K562 (cell line): ENCODE data around the gene TMEM141. TPM values are rescaled to one million over a fixed set of nuclear protein-coding genes. Genes with fewer than 3 reads are reported as not detected.

Experiments
- ADNP ChIP-seq: fragments of 200-800 bp; sonication (Bioruptor generic); IDR thresholded peaks from 2 replicates; pipeline ENCODE4 v1.6.1; 2016; ENCODE audit warnings: missing genetic modification characterization, missing compliant biosample characterization
- GABPB1 ChIP-seq: sonication (generic); formaldehyde crosslinking; IDR thresholded peaks from 2 replicates; pipeline ENCODE4 v1.8.0; 2022; ENCODE audit warnings: mild to moderate bottlenecking, missing genetic modification reagents
- GTF2E2 ChIP-seq: fragments of 200-800 bp; sonication (Bioruptor generic); IDR thresholded peaks from 2 replicates; pipeline ENCODE4 v1.6.1; 2016; ENCODE audit warnings: missing genetic modification characterization, missing compliant biosample characterization
- ILF3 ChIP-seq: fragments of 450-650 bp; IDR thresholded peaks from 2 replicates; pipeline ENCODE4 v1.6.1; 2018; ENCODE audit warnings: antibody characterized with exemption, mild to moderate bottlenecking, moderate library complexity, borderline replicate concordance
- KAT7 ChIP-seq: sonication (generic); formaldehyde crosslinking; IDR thresholded peaks from 2 replicates; pipeline ENCODE4 v1.8.0; 2022; ENCODE audit warnings: missing genetic modification reagents, mild to moderate bottlenecking, borderline replicate concordance
- MBD2 ChIP-seq: sonication (generic); IDR thresholded peaks from 2 replicates; pipeline ENCODE4 v1.6.1; 2016; ENCODE audit warnings: low read depth, borderline replicate concordance
- NFE2L1 ChIP-seq: fragments of 450-650 bp; IDR thresholded peaks from 2 replicates; pipeline ENCODE4 v1.6.1; 2016; ENCODE audit warnings: missing genetic modification characterization, low read depth, mild to moderate bottlenecking, missing compliant biosample characterization, moderate library complexity, borderline replicate concordance
- PHB ChIP-seq: fragments of 250-450 bp; sonication (Bioruptor Pico); IDR thresholded peaks from 2 replicates; pipeline ENCODE4 v1.5.0; 2021
- RBM25 ChIP-seq: fragments of 200-400 bp; formaldehyde crosslinking; IDR thresholded peaks from 2 replicates; pipeline ENCODE4 v1.6.1; 2018; ENCODE audit warnings: low read length, low read depth, moderate library complexity; ENCODE audit not compliant: severe bottlenecking
- RFX7 ChIP-seq: fragments of 250-450 bp; sonication (Bioruptor Pico); IDR thresholded peaks from 2 replicates; pipeline ENCODE4 v1.5.1; 2021; ENCODE audit warnings: mild to moderate bottlenecking
- SETDB1 ChIP-seq: IDR thresholded peaks from one replicate; pipeline ENCODE4 v1.6.1; 2012; ENCODE audit warnings: low read length, control low read depth, inconsistent platforms
- SMAD1 ChIP-seq: fragments of 150-350 bp; IDR thresholded peaks from 2 replicates; pipeline ENCODE4 v1.6.1; 2014; ENCODE audit warnings: low read length, low read depth; ENCODE audit not compliant: partially characterized antibody
- ZFP1 ChIP-seq: fragments of 450-650 bp; formaldehyde crosslinking; IDR thresholded peaks from 2 replicates; pipeline ENCODE4 v1.4.0; 2020; ENCODE audit warnings: mild to moderate bottlenecking, mixed read lengths
- ZNF184 ChIP-seq: sonication (generic); formaldehyde crosslinking; IDR thresholded peaks from 2 replicates; pipeline ENCODE4 v1.5.0; 2020; ENCODE audit warnings: missing genetic modification reagents
- ZNF217 ChIP-seq: sonication (generic); formaldehyde crosslinking; IDR thresholded peaks from 2 replicates; pipeline ENCODE4 v1.8.0; 2022; ENCODE audit warnings: mild to moderate bottlenecking, missing genetic modification reagents
- ZNF79 ChIP-seq: fragments of 250-450 bp; sonication (Bioruptor Pico); IDR thresholded peaks from 2 replicates; pipeline ENCODE4 v1.4.0; 2020; ENCODE audit warnings: low read depth, mild to moderate bottlenecking, moderate library complexity
- polyA plus RNA-seq, 8 experiments: library from polyadenylated mRNA; depleted of rRNA in 4 of 8; stranded (reverse) in 5 of 8; unstranded in 3 of 8; fragments of >200 nt; fragmentation: Nextera tagmentation in 2 of 8; fragmentation: Illumina TruSeq in 1 of 8; extraction: Ambion mirVana in 2 of 8; extraction: Trizol in 1 of 8; gene quantifications; 2 replicates each; pipeline versions ENCODE4 v1.2.1 to v1.2.3, GENCODE V29; 2011 to 2014; ENCODE audit warnings: inconsistent platforms in 1 of 8, missing spikeins in 1 of 8
- total RNA-seq, 7 experiments: library from RNA; depleted of rRNA in 6 of 7; stranded (reverse); fragments of >200 nt in 6 of 7; fragmentation: Illumina TruSeq in 2 of 7; extraction: Trizol in 2 of 7; gene quantifications; 2 replicates each; pipeline versions ENCODE4 v1.2.1 to v1.2.3, GENCODE V29; 2011 to 2021; ENCODE audit warnings: low replicate concordance in 1 of 7
- TF ChIP-seq, protein P1 (sequence below), 3 experiments: fragments of 200-800 bp in 1 of 3; sonication (Bioruptor generic) in 1 of 3; sonication (generic) in 1 of 3; formaldehyde crosslinking in 1 of 3; IDR thresholded peaks; 2 replicates each; pipeline versions ENCODE4 v1.6.1 to v1.8.0; 2016 to 2022; ENCODE audit warnings: mild to moderate bottlenecking in 2 of 3, missing compliant biosample characterization in 2 of 3, missing genetic modification characterization in 2 of 3, missing genetic modification reagents in 1 of 3
- TF ChIP-seq, protein P2 (sequence below): fragments of 250-450 bp; sonication (Bioruptor Pico); IDR thresholded peaks from 2 replicates; pipeline ENCODE4 v1.5.0; 2022; ENCODE audit warnings: mild to moderate bottlenecking
- TF ChIP-seq, protein P3 (sequence below): sonication (generic); formaldehyde crosslinking; IDR thresholded peaks from 2 replicates; pipeline ENCODE4 v1.8.0; 2022; ENCODE audit warnings: missing genetic modification reagents, mild to moderate bottlenecking, borderline replicate concordance
- TF ChIP-seq, protein P4 (sequence below): fragments of 250-450 bp; sonication (Bioruptor Pico); IDR thresholded peaks from 2 replicates; pipeline ENCODE4 v1.8.0; 2022; ENCODE audit warnings: inconsistent platforms, mild to moderate bottlenecking, moderate library complexity, borderline replicate concordance
- TF ChIP-seq, protein P5 (sequence below): fragments of 450-650 bp; formaldehyde crosslinking; IDR thresholded peaks from 2 replicates; pipeline ENCODE4 v1.4.0; 2020; ENCODE audit warnings: mild to moderate bottlenecking

Gene TMEM141
- total and polyA plus RNA-seq, 9 of the 15 experiments (the other 6 are each of a cell fraction or from before 2014, with no cell fraction given): 21.5 to 123 (median 74.8) TPM

DNA sequence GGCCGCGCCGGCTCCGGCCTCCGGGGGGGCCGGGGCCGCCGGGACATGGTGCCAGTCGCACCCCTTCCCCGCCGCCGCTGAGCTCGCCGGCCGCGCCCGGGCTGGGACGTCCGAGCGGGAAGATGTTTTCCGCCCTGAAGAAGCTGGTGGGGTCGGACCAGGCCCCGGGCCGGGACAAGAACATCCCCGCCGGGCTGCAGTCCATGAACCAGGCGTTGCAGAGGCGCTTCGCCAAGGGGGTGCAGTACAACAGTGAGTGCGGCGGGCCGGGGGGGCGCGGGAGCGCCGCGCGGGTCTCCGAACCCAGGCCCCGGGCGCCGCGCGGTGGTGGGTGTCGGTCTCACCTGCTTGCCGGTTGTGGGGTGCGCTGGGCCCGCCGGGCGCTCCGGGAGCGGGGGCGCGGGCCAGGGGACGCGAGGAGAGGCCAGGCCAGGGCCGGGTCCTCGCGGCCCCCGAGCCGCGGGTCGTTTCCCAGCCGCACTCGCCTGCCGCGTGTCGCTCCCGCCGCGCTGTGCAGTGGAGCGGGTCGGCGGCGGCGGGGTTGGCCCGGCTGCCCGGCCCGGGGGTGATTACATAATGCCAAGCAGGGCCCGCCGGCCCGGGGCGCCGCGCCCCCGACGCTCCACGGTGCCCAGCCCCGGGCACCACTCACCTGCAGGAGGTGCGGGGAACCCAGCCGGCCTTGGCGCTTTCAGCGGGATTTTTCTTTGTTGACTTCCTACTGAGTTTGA is 17.1 kb downstream of the TMEM141 start (continued):
- TF ChIP-seq RFX7: no peak
- no peak for TF ChIP-seq KAT7 (CRISPR knock-in tag)
- TF ChIP-seq, protein P1, sequence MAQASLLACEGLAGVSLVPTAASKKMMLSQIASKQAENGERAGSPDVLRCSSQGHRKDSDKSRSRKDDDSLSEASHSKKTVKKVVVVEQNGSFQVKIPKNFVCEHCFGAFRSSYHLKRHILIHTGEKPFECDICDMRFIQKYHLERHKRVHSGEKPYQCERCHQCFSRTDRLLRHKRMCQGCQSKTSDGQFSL (CRISPR knock-in tag; IDR thresholded peaks at IDR 0.05): peak; percentile 65; the same call in 1 of the 2 replicates
- TF ChIP-seq, protein P1 (tag; IDR thresholded peaks at IDR 0.05): no peak
- TF ChIP-seq ZNF184 (CRISPR knock-in tag): no peak
- no peak for TF ChIP-seq ADNP (tag)
- TF ChIP-seq MBD2: no peak
- TF ChIP-seq PHB (CRISPR knock-in tag): no peak
- TF ChIP-seq ZFP1 (CRISPR knock-in tag): no peak
- no peak for TF ChIP-seq GABPB1
- TF ChIP-seq, protein P2, sequence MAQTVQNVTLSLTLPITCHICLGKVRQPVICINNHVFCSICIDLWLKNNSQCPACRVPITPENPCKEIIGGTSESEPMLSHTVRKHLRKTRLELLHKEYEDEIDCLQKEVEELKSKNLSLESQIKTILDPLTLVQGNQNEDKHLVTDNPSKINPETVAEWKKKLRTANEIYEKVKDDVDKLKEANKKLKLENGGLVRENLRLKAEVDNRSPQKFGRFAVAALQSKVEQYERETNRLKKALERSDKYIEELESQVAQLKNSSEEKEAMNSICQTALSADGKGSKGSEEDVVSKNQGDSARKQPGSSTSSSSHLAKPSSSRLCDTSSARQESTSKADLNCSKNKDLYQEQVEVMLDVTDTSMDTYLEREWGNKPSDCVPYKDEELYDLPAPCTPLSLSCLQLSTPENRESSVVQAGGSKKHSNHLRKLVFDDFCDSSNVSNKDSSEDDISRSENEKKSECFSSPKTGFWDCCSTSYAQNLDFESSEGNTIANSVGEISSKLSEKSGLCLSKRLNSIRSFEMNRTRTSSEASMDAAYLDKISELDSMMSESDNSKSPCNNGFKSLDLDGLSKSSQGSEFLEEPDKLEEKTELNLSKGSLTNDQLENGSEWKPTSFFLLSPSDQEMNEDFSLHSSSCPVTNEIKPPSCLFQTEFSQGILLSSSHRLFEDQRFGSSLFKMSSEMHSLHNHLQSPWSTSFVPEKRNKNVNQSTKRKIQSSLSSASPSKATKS (CRISPR knock-in tag): no peak
- TF ChIP-seq, protein P3, sequence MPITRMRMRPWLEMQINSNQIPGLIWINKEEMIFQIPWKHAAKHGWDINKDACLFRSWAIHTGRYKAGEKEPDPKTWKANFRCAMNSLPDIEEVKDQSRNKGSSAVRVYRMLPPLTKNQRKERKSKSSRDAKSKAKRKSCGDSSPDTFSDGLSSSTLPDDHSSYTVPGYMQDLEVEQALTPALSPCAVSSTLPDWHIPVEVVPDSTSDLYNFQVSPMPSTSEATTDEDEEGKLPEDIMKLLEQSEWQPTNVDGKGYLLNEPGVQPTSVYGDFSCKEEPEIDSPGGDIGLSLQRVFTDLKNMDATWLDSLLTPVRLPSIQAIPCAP (CRISPR knock-in tag): no peak
- no peak for TF ChIP-seq ZNF217 (CRISPR knock-in tag)
- TF ChIP-seq SMAD1: no peak
- TF ChIP-seq GTF2E2 (tag): 0 out of 2 replicates have a peak, but pooled peaks have one; percentile 8
- TF ChIP-seq NFE2L1: no peak
- no peak for TF ChIP-seq ILF3
- no peak for TF ChIP-seq SETDB1
- no peak for TF ChIP-seq RBM25
- TF ChIP-seq, protein P4, sequence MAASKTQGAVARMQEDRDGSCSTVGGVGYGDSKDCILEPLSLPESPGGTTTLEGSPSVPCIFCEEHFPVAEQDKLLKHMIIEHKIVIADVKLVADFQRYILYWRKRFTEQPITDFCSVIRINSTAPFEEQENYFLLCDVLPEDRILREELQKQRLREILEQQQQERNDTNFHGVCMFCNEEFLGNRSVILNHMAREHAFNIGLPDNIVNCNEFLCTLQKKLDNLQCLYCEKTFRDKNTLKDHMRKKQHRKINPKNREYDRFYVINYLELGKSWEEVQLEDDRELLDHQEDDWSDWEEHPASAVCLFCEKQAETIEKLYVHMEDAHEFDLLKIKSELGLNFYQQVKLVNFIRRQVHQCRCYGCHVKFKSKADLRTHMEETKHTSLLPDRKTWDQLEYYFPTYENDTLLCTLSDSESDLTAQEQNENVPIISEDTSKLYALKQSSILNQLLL (CRISPR knock-in tag): no peak
- TF ChIP-seq, protein P5, sequence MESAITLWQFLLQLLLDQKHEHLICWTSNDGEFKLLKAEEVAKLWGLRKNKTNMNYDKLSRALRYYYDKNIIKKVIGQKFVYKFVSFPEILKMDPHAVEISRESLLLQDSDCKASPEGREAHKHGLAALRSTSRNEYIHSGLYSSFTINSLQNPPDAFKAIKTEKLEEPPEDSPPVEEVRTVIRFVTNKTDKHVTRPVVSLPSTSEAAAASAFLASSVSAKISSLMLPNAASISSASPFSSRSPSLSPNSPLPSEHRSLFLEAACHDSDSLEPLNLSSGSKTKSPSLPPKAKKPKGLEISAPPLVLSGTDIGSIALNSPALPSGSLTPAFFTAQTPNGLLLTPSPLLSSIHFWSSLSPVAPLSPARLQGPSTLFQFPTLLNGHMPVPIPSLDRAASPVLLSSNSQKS: no peak
- TF ChIP-seq ZNF79 (CRISPR knock-in tag): no peak
